Germinal center (tissue), 1 donor: Measurements from ENCODE around the gene HSD17B4.
"Not testable (repeated sequence)": the region's sequence is repeated elsewhere in the genome, so short reads cannot be mapped to it uniquely, and the experiment has no call there.

Experiments
- DNase-seq: peaks from one replicate; pipeline ENCODE4 v3.0.0; 2012; ENCODE audit warnings: mixed read lengths, low spot score

The HSD17B4 gene, protein sequence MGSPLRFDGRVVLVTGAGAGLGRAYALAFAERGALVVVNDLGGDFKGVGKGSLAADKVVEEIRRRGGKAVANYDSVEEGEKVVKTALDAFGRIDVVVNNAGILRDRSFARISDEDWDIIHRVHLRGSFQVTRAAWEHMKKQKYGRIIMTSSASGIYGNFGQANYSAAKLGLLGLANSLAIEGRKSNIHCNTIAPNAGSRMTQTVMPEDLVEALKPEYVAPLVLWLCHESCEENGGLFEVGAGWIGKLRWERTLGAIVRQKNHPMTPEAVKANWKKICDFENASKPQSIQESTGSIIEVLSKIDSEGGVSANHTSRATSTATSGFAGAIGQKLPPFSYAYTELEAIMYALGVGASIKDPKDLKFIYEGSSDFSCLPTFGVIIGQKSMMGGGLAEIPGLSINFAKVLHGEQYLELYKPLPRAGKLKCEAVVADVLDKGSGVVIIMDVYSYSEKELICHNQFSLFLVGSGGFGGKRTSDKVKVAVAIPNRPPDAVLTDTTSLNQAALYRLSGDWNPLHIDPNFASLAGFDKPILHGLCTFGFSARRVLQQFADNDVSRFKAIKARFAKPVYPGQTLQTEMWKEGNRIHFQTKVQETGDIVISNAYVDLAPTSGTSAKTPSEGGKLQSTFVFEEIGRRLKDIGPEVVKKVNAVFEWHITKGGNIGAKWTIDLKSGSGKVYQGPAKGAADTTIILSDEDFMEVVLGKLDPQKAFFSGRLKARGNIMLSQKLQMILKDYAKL

DNA sequence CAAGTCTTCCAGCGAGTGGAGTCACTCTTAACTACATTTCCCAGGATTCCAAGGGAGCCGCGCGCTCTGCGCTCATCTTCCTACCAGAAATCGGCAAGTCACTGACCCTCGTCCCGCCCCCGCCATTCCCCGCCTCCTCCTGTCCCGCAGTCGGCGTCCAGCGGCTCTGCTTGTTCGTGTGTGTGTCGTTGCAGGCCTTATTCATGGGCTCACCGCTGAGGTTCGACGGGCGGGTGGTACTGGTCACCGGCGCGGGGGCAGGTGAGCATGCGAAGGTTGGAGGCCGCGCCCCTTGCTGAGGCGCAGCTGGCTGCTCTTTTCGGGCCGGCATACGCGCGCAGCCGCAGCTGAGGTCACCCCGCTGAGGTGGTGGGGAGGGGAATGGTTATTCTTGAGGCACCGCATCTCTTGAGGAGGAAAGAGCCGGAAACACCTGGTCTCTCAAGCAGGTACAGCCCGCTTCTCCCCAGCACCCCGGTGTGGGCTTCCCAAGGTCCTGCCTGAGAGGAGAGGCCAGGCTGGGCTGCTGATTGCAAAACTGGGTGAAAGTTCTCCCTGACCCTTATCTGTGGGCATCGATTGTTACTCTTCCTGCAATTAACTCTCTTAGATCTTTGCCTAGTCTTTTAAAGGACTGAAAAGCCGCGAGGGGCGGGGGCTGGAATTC is at the start of gene HSD17B4:
Gene HSD17B4, plus strand, starts transcription at position 125 of the 667 bp plus-strand sequence. Its CDS starts 79 bp downstream, at position 204.
- peak; percentile 83 for DNase-seq

DNA sequence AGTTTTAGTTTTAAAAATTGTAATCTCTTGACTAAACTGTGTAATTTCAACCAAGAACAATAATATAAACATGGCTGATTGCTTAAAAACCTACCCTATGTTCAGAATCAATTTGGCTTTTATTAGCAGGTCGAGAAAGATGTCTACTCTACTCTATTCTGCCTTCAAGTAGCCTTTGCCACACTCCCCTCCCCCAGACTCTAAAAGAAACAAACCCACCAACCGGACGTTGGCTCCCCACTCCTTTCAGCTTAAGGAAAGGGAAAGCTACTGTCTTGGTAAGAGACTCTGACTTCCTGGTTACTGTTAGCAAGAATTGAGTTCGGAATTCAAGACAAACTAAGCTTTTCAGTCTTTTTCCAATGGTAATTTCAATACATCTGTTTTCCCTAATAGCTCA is 49.7 kb upstream of the HSD17B4 start:
- no peak for DNase-seq

DNA sequence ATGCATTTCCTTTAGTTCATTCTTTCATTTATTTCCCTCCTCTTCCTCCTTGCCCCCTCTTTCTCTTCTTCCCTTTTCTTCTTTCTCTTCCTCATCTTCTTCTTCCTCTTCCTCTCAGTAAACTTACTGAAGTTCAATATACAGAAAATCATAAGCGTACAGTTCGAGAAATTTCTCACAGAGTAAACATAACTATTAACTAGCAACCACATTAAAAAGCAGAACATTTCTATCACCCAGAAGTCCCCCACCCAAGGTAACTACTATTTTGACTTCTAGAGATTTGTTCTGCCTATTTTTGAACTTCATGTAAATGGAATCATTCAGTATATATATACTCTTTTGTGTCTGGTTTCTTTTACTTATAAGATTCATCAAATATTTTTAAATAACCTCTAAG is 48.3 kb upstream of the HSD17B4 start:
- DNase-seq, result no peak

DNA sequence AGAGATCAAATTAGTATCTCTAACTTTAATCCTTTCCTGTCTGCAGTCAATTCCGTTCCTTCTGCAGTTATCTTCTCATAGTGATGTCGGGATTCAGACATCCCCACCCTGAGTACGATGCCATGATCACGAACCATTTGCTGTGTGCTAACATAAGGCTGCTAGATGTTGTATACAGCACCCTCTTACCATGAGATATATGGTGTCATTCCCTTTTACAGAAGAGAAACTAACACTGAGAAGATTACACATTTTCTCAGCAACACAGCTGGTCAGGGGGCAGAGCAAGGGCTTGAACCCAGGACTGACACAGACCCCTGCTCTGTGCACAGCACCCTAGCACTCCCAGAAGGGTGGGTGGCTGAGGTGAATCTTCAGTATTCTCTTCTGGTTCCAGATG is 46.9 kb upstream of the HSD17B4 start:
- no peak for DNase-seq

DNA sequence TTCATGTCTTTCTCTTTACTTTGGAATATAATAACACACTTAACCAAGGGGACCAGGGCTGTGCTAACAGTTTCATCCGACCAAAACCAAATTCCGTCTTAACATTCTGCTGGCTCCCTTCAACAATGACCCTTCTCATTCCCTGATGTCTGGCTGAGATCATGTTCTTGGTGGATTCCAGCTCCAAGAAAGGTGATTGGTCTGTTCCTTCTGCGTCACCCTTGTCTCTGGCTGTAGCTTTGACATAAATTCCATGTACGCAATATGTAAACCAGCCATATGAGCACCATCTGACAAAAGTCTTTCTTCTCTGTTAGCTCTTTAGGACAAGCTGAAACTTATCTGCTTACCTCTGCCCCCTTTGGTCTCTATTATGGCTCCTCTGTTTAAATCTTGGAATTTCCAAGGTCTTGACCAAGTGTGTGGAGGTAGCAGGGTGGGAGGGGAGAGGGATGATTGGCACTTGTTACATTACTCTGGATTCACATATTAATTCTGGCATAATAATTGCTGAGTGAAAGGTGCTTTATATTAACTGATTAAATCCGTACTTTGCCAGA is 45.7 kb upstream of the HSD17B4 start:
- DNase-seq, result no peak

DNA sequence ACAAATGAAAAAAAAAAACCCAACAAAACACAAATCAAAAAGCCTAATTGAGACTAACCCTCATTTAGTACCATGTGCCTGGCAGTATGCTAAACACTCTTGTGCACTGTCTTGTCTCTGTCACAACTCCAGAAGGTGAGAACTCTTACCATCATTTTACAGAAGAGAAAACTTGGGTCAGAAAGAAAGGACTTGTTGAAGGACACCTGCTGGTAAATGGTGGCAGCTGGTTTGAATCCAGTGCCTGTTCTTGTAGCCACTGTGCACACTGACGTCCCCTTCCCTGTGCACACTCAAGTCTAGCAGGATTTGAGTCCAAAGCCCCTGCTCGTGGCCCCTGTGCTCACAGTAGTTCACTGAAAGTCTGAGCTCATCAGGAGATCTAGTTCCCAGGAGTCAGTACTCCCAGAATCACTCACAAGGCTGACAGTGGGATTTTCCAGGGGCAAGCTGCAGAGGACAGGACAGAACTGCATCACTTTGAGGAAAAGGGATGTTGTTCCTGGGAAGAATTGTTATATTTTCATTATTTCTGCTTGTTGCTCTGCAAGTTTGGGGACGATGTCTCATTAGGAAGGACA is 43.0 kb upstream of the HSD17B4 start:
- no peak for DNase-seq

DNA sequence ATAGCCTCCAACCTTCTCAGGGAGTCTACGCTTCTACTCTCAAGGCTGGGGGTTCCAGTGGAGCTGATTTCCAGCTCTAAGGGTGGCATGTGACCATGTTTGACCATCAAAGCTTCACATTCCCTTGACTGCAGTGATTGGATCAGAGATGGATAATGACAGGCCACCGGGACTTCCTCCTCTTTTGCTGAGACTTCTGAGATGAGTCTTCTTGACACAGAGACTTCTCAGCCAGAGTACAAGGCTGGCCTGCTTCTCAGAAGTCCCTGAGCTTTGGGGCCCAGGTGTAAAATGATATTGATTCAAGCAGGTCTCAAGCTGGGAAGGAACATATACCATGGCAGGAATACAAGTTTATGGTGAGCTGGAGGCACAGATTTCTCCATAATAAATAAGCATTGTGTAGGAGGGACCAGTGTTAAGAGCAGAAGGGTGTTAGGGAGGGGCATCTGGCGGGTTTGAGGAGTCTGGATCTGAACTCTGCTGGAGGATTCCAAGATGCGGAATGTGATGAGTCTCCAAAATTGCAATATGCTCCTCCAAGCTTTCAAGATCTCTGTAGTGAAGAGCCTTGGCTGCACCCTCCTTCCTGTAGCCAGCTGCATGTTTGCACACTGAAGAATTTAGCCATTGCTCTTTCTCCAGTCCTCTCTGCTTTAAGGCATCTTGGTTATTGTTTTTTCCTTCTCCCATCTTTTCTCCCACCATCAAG is 41.7 kb upstream of the HSD17B4 start:
- no peak for DNase-seq

DNA sequence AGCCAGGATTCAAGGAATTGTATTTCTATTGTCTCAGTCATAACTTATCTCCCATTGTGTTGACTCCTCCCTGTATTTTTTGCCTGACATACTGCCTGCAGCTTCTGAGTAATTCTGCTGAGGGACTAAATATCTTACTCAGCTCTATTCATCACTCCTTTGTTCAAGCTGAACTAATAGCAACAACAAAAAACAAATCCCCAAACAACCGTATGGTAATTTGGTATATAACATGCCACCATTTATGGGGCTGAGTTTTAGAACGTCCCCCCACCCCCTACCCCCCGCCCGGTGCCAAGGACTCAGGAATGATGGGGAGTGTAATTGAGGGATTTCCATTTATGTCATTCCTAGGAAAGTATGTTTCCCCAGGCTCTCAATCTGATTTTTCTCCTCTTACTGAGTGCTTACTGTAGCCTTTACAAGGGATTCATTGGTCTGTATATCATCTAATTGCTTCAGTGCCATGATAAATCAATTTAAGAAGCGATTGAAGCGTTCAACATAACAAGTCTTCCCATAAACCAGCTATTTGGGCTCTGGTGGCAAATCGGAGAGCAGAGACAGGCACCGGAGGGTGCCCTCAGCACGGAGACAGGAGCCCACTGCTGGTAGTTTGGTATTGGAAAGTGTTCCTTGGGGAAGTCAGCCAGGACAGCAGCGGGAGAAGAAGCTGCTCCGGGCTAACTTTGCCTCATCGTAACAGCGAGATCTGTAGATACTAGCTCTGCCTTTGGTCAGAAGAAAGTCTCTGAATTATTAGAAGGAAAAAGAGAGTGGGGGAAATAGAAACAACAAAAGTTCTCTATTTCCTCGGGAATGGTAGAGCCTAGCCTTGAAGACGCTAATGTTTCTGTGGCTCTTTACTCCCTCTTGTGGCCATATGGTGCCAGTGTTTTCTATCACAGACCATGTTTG is 40.7 kb upstream of the HSD17B4 start:
- DNase-seq, result peak; percentile 52

DNA sequence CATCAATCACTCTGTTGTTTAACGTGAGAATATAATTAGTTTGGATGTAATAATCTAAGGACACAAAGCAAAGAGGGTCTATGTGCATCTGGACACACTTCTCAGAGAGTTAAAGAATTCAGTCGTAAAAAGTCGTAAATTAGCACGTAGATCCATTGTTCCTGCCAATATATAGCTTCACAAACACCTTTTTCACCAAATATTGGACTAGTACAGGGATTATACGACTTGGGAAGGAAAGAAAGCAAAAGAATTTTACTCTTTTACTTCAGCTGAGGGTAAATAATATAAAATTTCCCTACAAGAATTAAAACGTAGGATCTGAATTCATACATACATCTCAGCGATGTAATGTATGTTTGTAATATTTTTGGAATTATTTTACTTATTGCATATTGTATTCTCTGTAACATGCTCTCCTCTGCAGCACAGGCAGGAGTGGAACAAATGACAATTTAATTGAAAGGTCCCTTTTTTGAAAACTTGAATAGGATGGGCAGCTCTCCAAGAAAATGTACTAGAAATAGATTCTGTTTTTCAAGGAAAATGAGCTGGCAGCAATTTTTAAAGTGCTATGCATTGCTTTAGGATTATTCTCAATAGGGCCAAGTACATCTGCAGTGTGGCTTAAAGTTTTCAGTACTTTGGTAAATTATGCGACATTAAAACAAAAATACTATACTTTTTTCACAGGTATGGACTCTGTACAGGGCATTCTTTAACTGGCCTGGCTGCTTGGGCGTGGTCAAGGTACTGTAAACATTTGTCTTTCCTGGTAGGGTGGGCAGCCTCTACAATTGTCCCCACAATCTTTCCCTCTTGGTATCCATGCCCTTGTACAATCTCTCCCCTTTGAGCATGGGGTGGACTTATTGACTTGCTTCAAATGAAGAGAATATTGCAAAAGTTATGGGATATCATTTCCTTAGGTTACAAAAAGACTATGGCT is 39.7 kb upstream of the HSD17B4 start:
- no peak for DNase-seq

DNA sequence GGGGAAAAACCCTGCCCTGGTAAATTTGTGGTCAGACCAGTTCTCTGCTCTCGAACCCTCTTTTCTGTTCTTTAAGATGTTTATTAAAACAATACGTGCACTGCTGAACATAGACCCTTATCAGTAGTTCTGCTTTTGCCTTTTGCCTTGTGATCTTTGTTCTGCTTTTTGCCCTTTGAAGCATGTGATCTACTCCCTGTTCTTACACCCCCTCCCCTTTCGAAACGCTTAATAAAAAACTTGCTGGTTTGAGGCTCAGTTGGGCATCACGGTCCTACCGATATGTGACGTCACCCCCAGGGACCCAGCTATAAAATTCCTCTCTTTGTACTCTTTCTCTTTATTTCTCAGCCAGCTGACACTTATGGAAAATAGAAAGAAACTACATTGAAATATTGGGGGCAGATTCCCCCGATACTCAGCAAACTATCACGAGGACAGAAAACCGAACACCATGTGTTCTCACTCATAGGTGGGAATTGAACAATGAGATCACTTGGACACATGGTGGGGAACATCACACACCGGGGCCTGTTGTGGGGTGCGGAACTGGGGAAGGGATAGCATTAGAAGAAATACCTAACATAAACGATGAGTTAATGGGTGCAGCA is 38.1 kb upstream of the HSD17B4 start:
- DNase-seq, result not testable (repeated sequence)

DNA sequence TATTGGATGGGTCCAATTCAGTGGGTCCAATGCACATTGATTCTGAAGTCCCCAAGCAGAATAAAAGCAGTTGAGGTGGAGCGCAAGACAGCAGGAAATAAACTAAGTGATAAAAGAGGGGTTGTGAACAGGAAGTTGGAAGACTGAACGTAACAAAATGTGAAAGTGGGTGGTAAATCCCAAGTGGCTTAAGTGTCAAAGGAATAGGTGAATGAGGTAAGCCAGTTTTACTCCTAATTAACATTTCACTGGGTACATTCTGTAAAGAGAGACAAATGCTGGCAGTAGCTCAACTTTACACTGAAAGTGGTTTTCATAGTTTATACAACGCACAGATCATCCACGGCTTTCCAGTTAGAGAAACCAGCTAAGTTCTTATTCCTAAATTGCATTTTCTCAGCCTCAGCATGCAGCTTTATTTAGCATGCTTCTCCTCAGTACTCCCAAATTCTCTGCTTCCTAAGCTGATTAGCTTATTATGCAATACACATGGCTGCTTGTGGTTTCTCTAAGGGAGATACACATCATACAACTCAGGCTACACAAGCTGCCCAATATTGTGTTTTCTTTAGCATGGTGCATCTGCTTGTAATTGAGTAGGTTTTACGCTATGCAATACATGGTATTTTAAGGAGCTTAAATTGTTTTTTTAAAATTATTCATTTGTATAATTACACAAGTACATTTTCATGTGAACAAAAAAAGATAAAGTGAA is 34.2 kb upstream of the HSD17B4 start:
- no peak for DNase-seq

DNA sequence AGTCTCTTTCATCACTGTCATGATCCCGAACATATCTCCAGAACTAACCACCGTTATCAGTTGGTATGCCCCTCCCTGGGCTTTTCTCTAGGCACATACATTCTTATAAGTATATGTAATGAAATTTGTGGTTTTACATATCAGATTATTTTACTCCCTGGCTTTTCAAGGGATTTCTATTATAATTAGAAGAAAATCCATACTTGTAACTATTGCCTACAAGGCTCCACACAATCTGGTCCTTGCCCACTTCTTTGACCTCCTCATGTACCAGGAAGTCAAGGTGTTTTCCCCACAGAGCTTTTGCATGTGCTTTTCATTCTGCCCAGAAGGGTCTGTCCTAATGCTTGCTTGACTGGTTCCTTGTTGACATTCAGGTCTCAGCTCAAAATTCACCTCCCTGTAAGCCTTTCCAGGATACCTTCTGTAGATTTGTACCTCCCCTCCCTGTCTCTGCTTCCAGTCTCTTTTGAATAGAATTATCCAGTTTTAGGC is 33.6 kb upstream of the HSD17B4 start:
- peak; percentile 33 for DNase-seq

DNA sequence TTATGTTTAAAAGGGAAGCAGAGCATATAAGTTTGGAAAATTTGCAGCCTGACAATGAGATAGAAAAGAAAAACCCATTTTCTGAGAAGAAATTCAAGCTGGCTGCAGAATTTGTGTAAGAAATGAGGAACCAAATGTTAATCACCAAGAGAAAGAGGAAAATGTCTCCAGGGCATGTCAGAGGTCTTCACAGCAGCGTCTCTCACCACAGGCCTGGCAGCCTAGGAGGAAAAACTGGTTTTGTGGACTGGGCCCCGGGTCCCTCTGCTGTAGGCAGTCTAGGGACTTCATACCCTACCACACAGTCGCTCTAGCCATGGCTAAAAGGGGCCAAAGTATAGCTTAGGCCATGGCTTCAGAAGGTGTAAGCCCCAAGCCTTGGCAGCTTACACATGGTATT is 32.1 kb upstream of the HSD17B4 start:
- DNase-seq, result no peak

DNA sequence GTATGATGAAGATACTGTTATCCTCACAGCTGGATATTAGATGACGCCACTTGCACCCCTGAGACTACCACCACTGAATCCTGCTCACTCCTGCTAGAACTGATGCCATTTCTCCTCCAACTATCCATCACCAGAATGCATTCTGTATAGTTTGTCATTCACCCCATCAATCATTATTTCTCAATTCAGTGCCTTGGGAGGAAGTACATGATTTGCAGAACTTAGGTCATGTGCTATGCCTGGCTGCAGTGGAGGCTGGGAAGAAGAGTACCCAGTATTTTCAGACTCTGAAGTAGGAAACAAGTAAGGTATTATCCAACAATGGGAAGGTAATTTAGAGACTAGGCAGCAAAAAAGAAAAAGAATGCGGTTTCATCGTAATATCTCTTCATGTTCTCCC is 26.2 kb upstream of the HSD17B4 start:
- no peak for DNase-seq

DNA sequence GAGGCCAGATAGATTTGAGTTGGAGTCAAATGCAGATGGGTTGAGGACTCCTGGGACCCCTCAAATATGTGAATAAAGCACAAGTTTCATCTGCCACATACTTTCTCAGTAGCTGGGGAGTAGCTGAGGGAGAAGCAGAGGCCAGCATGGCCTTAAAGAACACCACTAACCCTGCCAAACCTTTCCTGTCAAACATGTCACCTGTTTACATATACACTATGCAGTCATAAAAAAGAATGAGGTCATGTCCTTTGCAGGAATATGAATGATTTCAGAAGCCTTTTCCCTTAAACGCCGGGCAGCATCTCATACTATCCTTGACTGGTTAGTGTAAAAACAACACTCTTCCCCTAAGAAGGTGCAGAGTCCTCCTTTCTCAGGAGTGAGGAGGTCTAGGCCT is 25.2 kb upstream of the HSD17B4 start:
- no peak for DNase-seq

DNA sequence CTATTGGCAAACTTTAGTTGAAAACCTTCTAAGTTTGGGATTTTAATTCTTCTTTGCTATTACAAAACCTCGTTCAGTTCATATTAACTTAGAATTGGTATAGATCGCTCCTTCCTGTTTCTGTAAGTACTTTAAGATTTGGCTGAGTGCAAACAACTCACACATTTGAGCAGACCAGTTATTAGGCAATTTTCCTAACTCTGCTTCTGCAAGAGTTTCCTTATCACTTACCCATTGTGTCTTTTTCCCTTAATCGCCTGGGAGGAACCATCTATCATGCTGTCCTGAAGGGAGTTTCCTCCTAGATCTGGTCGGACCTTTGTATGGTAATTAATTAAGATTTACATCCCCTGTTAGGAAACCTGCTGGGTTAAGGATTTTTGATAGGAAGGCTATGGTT is 24.7 kb upstream of the HSD17B4 start:
- DNase-seq, result not testable (repeated sequence)

DNA sequence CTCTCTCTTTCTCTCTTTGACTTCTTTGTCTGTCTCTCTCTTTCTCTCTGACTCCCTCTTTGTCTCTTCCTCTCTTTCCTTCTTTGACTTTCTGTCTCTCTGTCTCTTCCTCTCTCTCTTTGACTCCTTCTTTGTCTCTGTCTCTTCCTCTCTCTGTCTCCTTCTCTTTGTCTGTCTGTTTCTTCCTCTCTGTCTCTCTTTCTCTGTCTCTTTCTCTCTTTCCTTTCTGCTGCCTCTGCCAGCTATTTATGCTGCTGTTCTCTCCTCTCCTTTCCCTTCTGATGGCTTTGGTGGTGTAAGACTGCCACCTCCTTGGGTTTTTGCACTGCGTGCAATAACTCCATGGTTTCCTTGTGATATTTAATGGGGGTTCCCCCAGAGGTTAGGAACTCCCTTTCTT is 24.1 kb upstream of the HSD17B4 start:
- DNase-seq, result not testable (repeated sequence)

DNA sequence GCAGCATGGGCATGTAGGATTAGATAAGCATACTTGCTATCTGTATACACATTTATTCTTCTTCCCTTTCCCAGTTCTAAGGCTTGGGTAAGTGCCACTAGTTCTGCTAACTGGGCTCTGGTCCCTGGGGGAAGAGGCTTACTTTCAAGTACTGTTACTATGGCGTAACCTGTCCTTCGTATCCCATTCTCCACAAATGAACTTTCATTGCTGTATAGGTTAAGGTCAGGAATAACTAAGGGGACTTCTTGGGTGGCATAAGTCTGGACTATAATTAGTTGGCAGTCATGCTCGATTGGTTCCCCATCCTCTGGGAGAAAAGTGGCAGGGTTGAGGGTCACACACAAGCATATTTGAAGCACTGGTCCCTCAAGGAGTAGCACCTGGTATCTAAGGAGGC is 23.7 kb upstream of the HSD17B4 start:
- not testable (repeated sequence) for DNase-seq
